C4-2B (cell line): ENCODE data around the gene CCDC28A.

Source experiments
- H3K27ac ChIP-seq: fragments of 450-650 bp; 2 replicates; pipeline ENCODE4 v1.5.1; 2017
- ZFX ChIP-seq: fragments of 450-650 bp; IDR thresholded peaks from 2 replicates; pipeline ENCODE4 v1.6.1; 2017
- TF ChIP-seq, protein P1 (sequence below): fragments of 450-650 bp; conservative IDR thresholded peaks from 2 replicates; pipeline ENCODE4 v1.5.1; 2017; ENCODE audit warnings: mild to moderate bottlenecking

The CCDC28A gene

DNA sequence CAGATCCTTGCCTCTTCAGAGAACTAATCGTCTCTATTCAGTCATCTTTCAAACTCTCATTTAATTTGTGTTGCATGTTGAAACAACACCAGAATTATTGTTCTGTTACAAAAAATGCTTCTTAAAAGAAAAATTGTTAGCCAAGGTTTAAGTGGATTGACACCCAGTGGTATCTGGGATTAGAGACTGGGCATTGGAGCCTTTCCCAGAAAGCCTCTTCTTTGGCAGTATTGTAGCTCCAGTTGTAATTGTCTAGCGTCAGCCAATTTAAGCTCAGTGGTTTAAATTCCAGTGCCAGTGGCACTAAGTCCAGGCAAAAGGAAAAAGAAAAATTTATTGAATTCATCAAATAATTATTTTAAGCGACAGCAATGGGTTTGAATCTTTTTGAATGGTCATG, 801 bp downstream of the CCDC28A start:
- H3K27ac ChIP-seq, result no peak overlapping the region
- TF ChIP-seq, protein P1, sequence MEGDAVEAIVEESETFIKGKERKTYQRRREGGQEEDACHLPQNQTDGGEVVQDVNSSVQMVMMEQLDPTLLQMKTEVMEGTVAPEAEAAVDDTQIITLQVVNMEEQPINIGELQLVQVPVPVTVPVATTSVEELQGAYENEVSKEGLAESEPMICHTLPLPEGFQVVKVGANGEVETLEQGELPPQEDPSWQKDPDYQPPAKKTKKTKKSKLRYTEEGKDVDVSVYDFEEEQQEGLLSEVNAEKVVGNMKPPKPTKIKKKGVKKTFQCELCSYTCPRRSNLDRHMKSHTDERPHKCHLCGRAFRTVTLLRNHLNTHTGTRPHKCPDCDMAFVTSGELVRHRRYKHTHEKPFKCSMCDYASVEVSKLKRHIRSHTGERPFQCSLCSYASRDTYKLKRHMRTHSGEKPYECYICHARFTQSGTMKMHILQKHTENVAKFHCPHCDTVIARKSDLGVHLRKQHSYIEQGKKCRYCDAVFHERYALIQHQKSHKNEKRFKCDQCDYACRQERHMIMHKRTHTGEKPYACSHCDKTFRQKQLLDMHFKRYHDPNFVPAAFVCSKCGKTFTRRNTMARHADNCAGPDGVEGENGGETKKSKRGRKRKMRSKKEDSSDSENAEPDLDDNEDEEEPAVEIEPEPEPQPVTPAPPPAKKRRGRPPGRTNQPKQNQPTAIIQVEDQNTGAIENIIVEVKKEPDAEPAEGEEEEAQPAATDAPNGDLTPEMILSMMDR, result no peak
- no peak for TF ChIP-seq ZFX

DNA sequence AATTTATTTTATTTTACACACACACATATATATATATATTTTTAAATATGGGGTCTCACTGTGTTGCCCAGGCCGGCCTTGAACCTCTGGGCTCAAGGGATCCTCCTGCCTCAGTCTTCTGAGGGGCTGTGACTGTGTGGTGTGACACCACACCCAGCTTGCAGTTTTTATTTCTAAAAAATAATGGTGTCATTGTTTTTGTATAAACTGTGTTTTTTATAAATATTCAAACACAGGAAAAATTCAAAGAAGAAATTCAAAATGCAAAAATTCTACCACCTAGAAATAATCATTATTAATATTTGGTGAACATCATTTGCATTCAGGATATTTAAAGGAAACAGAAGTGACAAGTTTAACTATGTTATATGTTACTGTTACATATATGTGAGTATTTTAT, 3.1 kb downstream of the CCDC28A start:
- no peak for TF ChIP-seq ZFX
- TF ChIP-seq, protein P1, result no peak
- no peak overlapping the region for H3K27ac ChIP-seq

DNA sequence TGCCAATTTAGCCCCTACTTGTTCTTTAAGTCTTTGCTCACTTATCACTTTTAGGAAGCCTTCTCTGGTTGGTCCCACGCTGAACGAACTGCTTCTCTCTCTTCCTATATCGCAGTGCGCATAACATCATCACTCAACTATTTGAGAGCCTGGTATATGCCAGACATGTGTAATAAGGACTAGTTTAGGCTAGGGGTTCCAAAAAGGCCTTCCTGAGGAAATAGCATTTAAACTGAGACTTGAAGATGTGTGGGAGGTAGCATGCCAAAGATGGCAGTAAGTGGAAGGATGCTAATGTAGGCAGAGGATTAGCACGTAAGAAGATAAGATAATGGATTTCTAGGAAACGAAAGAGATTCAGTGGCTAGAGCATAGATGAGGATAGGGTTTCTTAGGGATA, 4.8 kb downstream of the CCDC28A start:
- TF ChIP-seq, protein P1, result no peak
- no peak for TF ChIP-seq ZFX
- no peak overlapping the region for H3K27ac ChIP-seq

DNA sequence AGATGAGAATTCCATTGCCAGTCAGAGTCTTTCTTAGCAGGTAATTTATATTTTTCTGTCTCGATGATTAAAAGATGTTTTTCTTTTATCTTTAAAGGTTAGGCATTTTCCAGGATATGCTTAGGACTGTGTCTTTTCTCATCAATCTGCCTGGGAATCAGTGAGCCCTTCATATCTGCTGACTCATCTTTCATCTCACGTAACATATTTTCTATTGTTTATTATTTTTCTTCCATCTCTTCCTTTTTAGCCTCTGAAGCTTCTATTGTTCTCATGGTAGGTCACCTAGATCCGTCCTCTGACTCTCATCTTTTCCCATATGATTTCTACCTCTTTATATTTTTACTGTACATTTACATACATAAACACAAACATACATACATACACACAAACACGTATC, 8.7 kb downstream of the CCDC28A start:
- TF ChIP-seq ZFX, result no peak
- TF ChIP-seq, protein P1, result no peak
- H3K27ac ChIP-seq, result no peak overlapping the region

DNA sequence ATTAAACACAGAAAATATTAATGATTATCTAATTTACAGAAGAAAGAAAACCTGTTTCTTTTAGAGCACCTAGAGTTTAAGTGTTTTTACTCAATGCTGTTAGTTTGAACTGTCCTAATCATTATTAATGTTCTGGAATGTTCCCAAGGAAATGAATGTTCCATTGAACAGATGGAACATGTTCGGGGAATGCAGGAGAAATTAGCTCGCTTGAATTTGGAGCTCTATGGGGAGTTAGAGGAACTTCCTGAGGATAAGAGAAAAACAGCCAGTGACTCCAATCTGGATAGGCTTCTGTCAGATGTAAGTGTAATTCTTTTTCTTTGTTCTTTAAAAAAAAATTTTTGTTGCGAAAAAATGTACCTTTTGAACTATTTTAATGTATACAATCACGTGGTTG, 11.5 kb downstream of the CCDC28A start:
- no peak overlapping the region for H3K27ac ChIP-seq
- TF ChIP-seq ZFX, result no peak
- TF ChIP-seq, protein P1, result no peak

DNA sequence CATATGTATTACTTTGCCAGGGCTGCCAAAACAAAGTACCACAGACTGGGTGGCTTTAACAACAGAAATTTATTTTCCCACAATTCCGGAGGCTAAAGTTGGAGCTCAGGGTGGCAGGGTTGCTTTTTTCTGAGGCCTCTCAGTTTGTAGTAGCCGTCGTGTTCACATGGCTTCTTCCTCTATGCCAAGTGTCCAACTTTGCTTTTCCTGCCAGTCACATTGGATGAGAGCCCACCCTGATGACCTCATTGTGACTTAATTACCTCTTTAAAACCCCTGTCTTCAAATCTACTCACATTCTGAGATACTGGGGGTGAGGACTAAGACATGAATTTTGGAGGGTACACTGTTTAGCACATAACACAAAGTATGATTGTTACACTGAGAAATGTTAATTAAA, 12.4 kb downstream of the CCDC28A start:
- TF ChIP-seq, protein P1, result no peak
- no peak for TF ChIP-seq ZFX
- H3K27ac ChIP-seq, result no peak overlapping the region

DNA sequence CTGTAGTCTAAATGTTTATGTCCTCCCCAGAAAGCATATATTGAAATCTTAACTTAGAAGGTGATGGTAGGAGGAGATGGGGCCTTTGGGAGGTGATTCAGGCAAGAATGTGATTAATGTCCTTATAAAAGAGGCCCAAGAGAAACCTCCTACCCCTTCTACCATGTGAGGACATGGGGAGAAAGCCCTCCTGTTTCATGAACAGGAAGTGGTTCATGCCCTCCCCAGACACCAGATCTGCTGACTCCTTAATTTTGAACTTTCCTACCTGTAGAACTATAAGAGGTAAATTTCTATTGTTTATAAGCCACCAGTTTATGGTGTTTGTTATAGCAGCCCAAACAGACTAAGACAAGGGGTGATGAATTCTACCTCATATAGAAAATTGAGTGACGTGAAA, 13.6 kb downstream of the CCDC28A start:
- H3K27ac ChIP-seq, result no peak overlapping the region
- no peak for TF ChIP-seq ZFX
- TF ChIP-seq, protein P1, result no peak
